GM18502 (cell line): ENCODE measurements around the gene SHOC1.
"Not testable (repeated sequence)": the region's sequence is repeated elsewhere in the genome, so short reads cannot be mapped to it uniquely, and the experiment has no call there.

Experiments used
- ATAC-seq: cut with Tn5 transposase; IDR thresholded peaks from one replicate; pipeline ENCODE4 v1.9.1; 2021; ENCODE audit warnings: mild to moderate bottlenecking; ENCODE audit not compliant: unreplicated experiment, poor library complexity

Gene SHOC1

GRCh38 chr9:111794835-111795556 is at the start of gene SHOC1:
SHOC1 (minus strand) TSS chr9:111794937; CDS start chr9:111791418, 3,519 bp downstream.
- ATAC-seq = no peak

DNA sequence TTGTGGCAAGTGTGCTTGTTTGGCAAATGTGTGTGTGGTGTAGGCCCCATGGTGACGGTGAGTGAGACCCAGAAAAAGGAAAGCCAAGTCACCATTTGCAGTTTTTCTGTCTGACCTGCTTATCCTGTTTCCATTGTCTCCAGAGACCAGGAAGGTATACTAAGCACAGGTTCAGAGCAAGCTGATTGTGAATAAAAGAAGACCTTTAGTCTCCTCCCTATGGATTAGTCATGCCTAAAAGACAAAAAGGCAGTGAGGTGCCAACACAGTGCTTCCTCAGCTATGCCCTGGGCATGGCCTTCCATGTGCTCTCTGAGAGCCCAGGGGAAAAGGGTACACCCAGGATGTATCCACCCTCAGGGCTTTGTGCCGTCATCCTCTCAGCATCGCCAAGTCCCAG is 49.2 kb upstream of the SHOC1 start:
- no peak for ATAC-seq

- no peak for ATAC-seq
Measured at GRCh38 chr9:111842313-111842712, 47.6 kb upstream of the SHOC1 start.

DNA sequence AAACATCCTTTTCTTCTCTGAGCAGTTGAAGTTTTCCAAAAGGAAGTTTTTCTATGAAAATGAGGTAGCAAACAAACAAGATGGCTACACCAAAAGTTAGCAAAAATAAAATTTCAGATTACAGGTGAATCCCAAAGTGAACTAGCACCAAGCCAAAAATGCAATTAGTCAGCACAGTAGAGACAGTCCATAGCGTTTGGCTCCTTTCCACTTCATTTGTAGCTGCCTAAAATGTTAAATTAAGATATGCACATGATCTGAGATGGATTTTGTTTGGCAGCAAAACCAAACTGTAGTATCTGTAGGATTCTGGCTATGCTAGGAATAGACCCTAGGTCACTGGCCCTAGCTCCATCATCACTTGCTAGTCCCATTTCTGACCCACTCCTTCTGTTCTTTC is 45.7 kb upstream of the SHOC1 start:
- ATAC-seq = no peak

GRCh38 chr9:111839987-111840386 is 45.2 kb upstream of the SHOC1 start:
- ATAC-seq = no peak

DNA sequence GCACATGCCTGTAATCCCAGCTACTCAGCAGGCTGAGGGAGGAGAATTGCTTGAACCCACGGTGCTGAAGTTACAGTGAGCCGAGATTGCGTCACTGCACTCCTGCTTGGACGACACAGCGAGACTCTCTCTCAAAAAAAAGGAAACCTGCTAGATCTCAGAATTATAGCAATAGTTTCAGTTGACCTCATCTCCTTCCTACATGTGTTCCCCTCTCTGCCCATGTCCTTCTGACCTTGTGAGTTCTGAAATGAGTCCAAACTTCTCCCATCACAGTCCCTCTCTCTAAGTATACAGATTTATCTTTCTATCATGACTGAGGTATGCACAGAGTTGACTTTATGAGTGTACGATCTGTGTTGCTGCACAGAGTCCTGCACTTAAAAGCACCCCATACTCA is 44.6 kb upstream of the SHOC1 start:
- ATAC-seq = peak; percentile 65

GRCh38 chr9:111838439-111838838 is 43.7 kb upstream of the SHOC1 start:
- no peak for ATAC-seq

DNA sequence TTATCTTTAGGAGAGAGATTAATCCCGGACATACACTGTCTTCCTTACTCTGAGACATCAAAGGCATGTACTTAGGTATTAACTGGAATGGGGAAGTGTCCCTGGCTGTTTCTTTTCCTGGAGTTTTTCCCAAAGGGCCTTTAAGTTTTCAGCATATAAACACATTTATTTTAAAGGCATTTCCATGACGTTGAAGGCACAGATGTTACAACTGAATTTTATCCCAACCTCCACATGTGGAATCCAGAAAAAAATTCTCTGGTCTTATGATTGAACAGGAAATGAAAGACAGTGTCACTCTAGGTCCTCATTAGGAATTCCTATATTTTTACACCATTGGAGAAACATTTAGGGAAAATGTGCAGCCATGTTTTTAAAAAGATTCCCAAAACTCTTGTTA is 41.6 kb upstream of the SHOC1 start:
- no peak for ATAC-seq

- no peak for ATAC-seq
Measured at GRCh38 chr9:111833941-111834340, 39.2 kb upstream of the SHOC1 start.

DNA sequence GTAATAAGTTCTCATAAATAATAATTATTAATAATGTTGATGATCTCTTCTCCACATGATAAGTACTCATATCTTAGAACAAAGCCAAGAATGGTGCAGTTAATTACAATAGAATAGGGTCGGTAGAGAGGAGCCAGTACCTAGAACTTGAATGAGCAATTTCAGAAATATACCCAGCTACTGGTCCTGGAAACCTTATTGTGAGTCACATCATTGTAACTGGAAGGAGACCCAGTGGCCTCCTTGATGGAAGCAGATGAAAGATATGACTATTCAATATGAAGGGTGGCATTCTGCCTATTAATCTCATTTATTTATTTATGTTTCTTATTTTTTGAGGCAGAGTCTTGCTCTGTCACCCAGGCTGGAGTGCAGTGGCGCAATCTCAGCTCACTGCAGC is 37.7 kb upstream of the SHOC1 start:
- ATAC-seq = no peak

DNA sequence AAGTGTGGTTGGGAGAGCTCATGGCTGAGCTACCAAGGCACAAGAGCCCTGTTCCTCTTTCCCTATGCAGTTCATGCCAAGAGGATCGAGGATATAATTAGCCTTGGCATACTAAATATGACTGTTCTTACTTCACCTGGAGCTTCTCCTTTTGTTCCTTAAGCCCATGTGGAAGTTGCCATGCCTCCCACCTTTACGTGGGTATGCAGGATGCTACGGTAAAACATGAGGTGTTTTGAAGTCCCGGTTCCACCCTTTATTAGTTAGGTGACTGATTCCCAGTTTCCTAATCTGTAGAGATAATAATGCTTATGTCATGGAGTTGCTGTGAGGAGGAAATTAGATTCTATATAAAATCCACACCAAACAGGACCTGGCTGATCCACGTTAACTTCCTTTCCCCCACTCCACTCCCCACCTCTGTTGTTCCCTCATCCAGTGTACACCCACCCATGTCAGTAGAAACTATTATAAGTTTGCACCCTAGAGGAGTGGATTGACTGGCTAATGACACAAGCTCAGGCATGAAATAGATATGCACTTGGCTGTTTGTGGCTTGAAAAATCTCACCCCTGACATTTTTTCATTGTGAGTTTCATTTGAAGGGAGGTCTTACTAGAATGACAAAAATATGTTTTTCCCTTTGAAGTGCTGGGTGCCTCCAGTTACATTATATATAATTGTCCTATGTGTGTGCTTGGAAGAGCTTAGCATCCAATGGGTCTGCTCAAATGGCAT is 36.8 kb upstream of the SHOC1 start:
- ATAC-seq = no peak

- no peak for ATAC-seq
Measured at GRCh38 chr9:111828193-111828592, 33.5 kb upstream of the SHOC1 start.

DNA sequence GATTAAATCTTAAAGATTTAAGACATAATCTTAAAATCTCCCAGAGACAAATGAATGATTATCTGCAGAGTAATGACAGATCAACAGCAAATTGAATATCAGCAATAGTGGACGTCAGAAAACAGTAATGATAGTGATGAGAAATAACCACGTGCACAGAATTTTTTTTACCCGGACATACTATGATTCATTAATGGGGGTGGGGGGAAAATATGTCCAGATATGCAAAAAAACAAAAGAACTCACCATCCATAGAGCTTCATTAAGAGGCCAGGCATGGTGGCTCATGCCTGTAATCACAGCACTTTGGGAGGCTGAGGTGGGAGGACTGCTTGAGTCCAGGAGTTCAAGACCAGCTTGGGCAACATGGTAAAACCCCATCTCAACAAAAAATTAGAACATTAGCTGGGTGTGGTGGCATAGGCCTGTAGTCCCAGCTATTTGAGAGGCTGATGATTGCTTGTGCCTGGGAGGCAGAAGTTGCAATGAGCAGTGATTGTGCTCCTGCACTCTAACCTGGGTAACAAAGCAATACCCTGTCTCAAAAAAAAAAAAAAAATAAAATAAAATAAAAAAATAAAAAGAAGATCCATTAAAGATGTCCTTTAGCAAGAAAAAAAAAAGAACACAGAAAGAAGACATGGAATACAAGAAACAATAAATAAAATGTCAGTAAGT is 30.9 kb upstream of the SHOC1 start:
- no peak for ATAC-seq

- peak; percentile 54 for ATAC-seq
Measured at GRCh38 chr9:111821006-111821528, 26.3 kb upstream of the SHOC1 start.

- ATAC-seq = no peak
Measured at GRCh38 chr9:111819360-111819759, 24.6 kb upstream of the SHOC1 start.

DNA sequence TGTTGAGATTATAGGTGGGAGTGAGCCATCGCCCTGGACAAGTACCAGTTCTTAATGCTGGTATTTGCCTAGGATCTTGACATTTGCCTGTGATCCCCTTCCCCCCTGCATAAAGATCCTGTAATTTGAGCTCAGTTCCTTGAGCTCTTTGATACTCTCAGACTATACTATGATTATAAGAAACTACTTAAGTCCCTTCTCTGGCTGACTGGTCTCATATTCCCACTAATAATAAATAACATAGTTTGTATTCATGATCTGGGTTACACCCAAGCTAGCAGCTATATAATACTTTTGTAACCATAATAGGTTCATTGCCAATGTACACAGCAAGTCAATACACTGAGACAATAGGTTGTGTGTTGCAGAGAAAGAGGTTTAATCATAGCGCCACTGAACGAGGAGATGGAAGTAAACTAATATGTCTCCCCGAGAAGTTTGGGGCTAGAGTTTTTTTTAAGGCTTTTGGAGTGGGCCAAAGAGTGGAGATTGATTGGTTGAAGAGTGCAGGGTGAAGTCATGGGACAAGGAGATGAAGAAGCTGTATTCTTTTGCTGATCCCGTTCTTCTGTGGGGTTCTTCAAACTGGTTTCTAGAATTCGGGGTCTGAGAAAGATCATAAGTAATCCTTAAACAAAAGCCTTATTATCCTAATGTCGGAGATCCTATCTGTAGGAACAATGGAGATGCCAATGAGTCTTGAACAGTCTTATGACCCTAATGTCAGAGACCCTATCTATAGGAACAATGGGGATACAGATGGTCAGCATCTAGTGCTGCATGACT is 20.7 kb upstream of the SHOC1 start:
- no peak for ATAC-seq

DNA sequence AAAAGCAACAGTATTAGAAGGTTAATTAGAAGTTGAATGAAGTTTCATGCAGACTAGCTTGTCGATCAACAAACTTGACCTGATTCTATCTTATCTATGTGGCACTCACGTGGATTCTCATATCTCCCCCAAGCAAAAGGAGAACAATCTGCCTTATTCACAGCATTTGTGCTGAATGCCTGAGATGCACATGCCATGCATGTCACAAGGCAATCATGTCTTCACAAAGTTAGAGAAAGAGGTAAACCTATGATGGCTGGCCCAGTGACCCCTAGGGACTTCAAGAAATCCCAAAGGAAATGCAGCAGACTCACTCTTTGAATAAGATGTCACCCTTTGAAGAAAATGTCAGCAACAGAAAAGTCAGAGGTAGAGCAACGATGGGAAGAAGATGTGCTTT is 17.6 kb upstream of the SHOC1 start:
- ATAC-seq = no peak

GRCh38 chr9:111810908-111811307 is 16.2 kb upstream of the SHOC1 start:
- no peak for ATAC-seq

- ATAC-seq = not testable (repeated sequence)
Measured at GRCh38 chr9:111810415-111810814, 15.7 kb upstream of the SHOC1 start.

DNA sequence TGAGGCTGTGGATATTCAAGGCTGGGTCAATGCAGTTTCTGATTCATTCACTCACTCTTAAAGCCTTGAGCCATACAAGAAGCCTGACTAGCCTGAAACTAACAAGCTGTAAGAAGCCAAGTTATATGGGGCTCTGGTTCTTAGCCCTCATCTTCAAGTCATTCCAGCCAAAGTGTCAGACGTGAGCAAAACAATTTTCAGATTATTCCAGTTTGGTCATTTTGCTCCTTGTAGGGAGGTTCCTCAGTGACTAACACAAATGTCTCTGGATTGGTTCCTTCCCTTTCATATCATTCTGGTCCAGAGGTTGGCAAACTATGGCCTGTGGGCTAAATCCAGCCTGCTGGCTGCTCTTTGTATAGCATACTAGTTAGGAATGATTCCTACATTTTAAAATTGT is 12.5 kb upstream of the SHOC1 start:
- no peak for ATAC-seq
